GM12872 (cell line): Measurements from ENCODE around the gene PAK5.

Source experiments
- TF ChIP-seq, protein P1 (sequence below): IDR thresholded peaks from 3 replicates; pipeline ENCODE4 v1.5.1; 2011; ENCODE audit warnings: low read depth, mild to moderate bottlenecking, low read length, moderate library complexity; ENCODE audit not compliant: insufficient read depth

Gene PAK5

DNA sequence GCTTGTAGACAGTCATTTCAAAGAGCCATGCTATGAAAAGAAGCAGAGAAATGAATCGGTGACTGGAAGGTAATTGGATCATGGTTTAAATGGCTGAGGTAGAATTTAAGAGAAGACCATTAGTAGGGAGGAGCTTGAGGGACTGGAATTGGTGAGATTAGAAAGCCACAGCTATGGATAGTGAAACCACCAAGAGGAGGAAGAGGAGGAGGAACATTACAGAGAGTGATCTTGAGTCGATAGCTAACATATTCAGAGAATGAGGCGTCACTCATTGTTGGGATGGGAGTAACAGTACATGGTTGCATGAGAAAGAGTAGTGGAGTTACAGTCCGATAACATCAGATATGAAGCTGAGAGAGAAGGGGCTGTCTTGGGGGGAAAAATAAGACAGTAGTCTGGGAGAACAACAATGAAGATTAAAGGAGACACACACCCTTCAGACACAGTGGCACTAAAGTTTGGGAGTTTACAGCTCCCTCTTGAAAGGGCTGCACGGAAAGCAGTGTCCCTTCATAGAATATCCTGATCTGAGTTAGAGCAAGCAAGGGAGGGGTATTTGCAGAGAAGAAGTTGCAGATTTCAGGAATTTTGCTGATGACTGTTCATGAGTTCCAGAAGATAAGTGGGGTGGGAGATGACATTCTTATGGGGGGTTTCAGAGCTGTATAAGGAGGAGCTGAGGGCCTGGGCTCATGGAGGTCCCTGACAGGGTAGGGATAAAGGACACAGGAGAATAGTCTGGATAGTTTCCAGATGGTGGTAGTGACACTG is 339.6 kb downstream of the PAK5 start:
- TF ChIP-seq, protein P1, sequence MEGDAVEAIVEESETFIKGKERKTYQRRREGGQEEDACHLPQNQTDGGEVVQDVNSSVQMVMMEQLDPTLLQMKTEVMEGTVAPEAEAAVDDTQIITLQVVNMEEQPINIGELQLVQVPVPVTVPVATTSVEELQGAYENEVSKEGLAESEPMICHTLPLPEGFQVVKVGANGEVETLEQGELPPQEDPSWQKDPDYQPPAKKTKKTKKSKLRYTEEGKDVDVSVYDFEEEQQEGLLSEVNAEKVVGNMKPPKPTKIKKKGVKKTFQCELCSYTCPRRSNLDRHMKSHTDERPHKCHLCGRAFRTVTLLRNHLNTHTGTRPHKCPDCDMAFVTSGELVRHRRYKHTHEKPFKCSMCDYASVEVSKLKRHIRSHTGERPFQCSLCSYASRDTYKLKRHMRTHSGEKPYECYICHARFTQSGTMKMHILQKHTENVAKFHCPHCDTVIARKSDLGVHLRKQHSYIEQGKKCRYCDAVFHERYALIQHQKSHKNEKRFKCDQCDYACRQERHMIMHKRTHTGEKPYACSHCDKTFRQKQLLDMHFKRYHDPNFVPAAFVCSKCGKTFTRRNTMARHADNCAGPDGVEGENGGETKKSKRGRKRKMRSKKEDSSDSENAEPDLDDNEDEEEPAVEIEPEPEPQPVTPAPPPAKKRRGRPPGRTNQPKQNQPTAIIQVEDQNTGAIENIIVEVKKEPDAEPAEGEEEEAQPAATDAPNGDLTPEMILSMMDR: no peak

DNA sequence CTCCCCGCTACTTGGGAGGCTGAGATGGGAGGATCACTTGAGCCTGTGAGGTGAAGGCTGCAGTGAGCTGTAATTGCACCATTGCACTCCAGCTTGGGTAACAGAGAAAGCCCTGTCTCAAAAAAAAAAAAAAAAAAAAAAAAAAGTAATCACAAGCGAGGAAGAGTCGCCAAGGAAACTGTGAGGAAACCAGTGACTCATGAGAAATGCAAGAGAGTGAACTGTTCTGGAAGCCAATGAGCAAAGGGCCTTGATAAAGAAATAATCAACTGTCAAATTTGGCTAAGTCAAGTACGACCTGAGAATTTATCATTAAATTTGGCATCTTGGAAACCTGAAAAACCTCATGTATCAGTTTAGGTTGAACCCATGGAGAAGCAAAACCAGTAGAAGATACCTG is 340.6 kb downstream of the PAK5 start:
- TF ChIP-seq, protein P1: no peak

DNA sequence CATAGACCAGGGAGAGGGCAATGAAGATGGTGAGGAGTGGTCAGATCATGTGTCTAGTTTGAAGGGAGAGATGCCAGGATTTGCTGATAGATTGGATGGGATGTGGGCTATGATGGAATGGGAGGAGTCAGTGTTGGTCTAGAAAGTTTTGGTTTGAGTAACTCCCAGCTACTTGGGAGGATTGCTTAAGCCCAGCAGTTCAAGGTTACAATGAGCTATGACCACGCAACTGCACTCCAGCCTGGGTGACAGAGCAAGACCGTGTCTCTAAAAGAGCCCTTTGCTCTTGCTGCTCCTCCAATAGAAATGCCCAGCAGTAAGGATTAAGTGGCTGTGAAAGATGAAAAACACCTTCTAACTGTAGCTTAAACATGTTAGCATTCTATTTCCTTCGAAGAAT is 342.7 kb downstream of the PAK5 start:
- TF ChIP-seq, protein P1: no peak

DNA sequence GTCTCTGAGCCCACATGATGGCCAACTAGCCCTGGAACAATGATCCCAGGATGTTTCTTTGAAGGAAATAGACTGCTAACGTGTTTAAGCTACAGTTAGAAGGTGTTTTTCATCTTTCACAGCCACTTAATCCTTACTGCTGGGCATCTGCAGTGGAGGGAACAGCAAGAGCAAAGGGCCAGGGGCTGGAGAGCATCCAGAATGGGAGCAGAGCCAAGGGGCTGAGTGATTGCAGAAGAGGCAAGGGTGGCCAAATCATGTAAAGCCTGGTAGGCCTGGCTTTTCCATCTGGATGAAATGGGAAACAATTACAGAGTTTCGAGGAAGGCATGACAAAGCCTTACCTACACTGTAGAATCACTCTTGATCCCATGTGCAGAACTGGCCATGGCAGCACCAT is 343.2 kb downstream of the PAK5 start:
- TF ChIP-seq, protein P1: no peak

DNA sequence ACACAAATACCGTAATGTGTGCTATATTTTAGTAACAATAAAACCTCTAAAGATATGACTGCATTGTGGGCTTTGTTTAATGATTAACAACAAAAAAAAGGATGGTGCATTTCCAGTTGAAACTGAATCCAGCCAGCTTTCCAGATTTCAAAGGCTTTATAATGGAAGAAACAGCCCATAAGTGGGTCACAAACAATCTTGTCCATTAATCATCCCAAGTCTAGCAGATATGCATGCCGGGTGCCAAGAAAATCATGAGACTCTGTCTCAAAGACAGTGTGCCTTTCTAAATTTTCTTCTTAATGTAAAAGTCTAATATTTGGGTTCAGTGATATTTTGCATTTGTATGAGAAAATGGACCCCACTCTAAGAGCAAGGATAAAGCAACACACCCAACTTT is 345.1 kb downstream of the PAK5 start:
- TF ChIP-seq, protein P1: no peak

DNA sequence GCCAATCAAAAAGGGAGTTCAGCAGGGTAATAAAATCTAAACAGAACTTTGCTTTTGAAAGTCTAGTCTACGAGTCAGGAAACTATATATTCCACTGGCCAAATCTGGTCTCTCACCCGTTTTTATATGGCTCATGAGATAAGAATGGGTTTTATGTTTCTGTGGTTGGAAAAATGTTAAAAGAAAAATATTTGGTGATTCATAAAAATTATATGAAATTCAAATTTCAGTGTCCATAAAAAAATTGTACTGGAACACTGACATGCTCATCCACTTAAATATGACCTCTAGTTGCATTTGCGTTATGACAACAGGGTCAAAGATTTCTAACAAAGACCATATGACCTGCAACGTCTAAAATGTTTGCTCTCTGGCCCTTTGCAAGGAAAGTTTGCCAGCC is 346.8 kb downstream of the PAK5 start:
- TF ChIP-seq, protein P1: no peak

DNA sequence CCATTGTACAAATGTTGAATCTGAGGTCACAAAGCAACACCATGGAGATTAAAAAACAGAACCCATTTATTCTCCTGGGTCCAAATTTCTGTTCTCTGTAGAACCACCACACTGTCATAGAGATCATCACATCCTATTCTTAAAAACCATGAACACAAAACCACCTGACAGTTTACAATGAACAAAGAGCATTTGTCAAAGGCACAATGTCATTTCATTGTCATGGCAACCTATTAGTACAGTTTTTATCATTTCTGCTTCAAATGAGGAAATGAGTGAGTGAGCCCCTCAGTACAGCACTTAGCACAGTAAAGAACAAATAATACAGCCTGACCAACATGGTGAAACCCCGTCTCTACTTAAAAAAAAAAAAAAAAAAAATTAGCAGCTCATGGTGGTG is 347.6 kb downstream of the PAK5 start:
- TF ChIP-seq, protein P1: no peak

DNA sequence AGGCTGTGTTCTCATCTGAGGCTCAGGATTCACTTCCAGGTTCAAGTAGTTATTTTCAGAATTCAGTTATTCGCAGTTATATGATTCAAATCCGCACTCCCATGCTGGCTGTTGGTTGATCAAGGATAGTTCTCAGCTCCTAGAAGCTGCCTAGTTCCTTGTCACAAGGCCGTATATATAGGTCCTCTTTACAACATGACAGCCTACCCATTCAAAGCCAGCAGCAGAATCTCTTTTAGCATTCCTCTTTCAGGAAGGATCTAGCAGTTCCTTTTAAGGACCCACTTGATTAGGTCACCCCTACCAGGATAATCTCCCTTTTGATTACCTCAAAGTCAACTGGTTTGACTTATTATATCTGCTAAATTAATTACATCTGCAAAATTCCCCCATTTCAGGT is 348.2 kb downstream of the PAK5 start:
- TF ChIP-seq, protein P1: no peak
